ENCODE data around the gene SVEP1. TPM values are rescaled to one million over a fixed set of nuclear protein-coding genes. Genes with fewer than 3 reads are reported as not detected.

The SVEP1 gene
- total and polyA plus RNA-seq, 8 donors: 0.43 to 64.4 (median 8.4) TPM

- DNase-seq: no peak
- no peaks in the 10 kb centered on the region for H3K9me3 ChIP-seq
- H3K27ac ChIP-seq: no peak overlapping the region
- intact Hi-C loops (cut with DNase I; ENCODE audit: low total_unique reads): no loop called here
- H3K36me3 ChIP-seq: peaks cover 0 to 19% (median 0%) of the 10 kb centered on the region in 4 donors
- TF ChIP-seq POLR2AphosphoS5 (IDR thresholded peaks at IDR 0.05) (no peak), EP300 (IDR thresholded peaks at IDR 0.05) (no peak), POLR2A (IDR thresholded peaks at IDR 0.05) (no peak), CTCF (IDR thresholded peaks at IDR 0.05) (no peak)
- H3K4me3 ChIP-seq: no peak overlapping the region
- no peaks in the 10 kb centered on the region for H3K4me1 ChIP-seq
- H3K27me3 ChIP-seq: no peaks in the 10 kb centered on the region
Measured at GRCh38 chr9:110487196-110487595, 92.3 kb downstream of the SVEP1 start.

- Histone ChIP-seq H3K4me1 (no peaks in the 10 kb centered on the region), H3K4me3 (no peak overlapping the region), H3K27ac (no peak overlapping the region), H3K27me3 (no peaks in the 10 kb centered on the region), H3K36me3 (peaks cover 0 to 20% (median 0%) of the 10 kb centered on the region in 4 donors), H3K9me3 (no peaks in the 10 kb centered on the region)
- TF ChIP-seq POLR2AphosphoS5 (IDR thresholded peaks at IDR 0.05): peak in 1 of 3 donors; percentile 27
- no peak for TF ChIP-seq EP300 (IDR thresholded peaks at IDR 0.05)
- intact Hi-C loops (cut with DNase I; ENCODE audit: low total_unique reads): no loop called here
- no peak for DNase-seq
- 74 to 86% (median 81%) methylated on average over 1 of the region's 1 CpG for WGBS, 5 donors
Measured at GRCh38 chr9:110486218-110486617, 93.3 kb downstream of the SVEP1 start.

GRCh38 chr9:110479481-110479880 lies 100.1 kb downstream of the SVEP1 start:
- Histone ChIP-seq H3K4me3 (no peak overlapping the region), H3K27me3 (no peaks in the 10 kb centered on the region), H3K9me3 (no peaks in the 10 kb centered on the region), H3K27ac (no peak overlapping the region), H3K4me1 (no peaks in the 10 kb centered on the region), H3K36me3 (peaks cover 0 to 7% (median 0%) of the 10 kb centered on the region in 4 donors)
- DNase-seq: no peak
- TF ChIP-seq EP300 (IDR thresholded peaks at IDR 0.05) (no peak), CTCF (IDR thresholded peaks at IDR 0.05) (no peak), POLR2A (IDR thresholded peaks at IDR 0.05) (no peak), POLR2AphosphoS5 (IDR thresholded peaks at IDR 0.05) (no peak)
- intact Hi-C loops (cut with DNase I; ENCODE audit: low total_unique reads): no loop called here
- 68 to 77% (median 72%) methylated on average over 5 of the region's 5 CpGs for WGBS, 5 donors

- DNase-seq: no peak
- intact Hi-C loops (cut with DNase I; ENCODE audit: low total_unique reads): no loop called here
Measured at GRCh38 chr9:110476251-110476650, 103.3 kb downstream of the SVEP1 start.

More at GRCh38 chr9:110476251-110476650, 103.3 kb downstream of the SVEP1 start:
- Histone ChIP-seq H3K27ac (no peak overlapping the region), H3K4me1 (no peaks in the 10 kb centered on the region), H3K27me3 (no peaks in the 10 kb centered on the region), H3K36me3 (peaks cover 0 to 4% (median 0%) of the 10 kb centered on the region in 4 donors), H3K9me3 (no peaks in the 10 kb centered on the region), H3K4me3 (no peak overlapping the region)
- WGBS, 5 donors: 26 to 52% (median 34%) methylated on average over 3 of the region's 3 CpGs
- TF ChIP-seq POLR2AphosphoS5 (IDR thresholded peaks at IDR 0.05) (no peak), EP300 (IDR thresholded peaks at IDR 0.05) (no peak), CTCF (IDR thresholded peaks at IDR 0.05) (no peak), POLR2A (IDR thresholded peaks at IDR 0.05) (no peak)
